ENCODE measurements around the gene ELMO1. TPM values are rescaled to one million over a fixed set of nuclear protein-coding genes. Genes with fewer than 3 reads are reported as not detected.

Gene ELMO1
- total and polyA plus RNA-seq, 2 experiments from 2014 or later: 6.5 to 24.9 TPM

DNA sequence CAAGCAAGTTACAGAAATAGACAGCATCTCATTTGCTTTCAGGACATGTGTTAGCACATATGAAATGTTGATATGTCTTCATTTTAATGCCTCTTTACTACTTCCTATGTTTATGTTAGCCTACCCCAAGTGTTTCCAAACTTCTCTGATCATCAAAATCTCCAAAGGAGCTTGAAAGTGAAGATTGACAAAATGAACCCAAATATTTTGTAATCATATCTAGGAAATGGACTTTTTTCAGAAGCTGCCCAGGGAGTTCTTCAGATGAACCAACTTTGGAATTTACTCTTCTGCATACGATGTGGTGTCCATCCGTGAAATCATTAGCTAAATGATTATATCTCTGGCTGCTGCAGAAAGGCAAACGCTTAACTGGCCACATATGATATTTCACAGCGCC, 623.2 kb downstream of the ELMO1 start:
- Mint-ChIP-seq H3K27ac (no peak overlapping the region), H3K4me1 (no peaks in the 10 kb centered on the region), H3K27me3 (ENCODE audit: insufficient read depth, low read depth, poor library complexity) (no peaks in the 10 kb centered on the region), H3K4me3 (no peak overlapping the region), H3K9me3 (no peaks in the 10 kb centered on the region), H3K36me3 (ENCODE audit: low read depth) (no peaks in the 10 kb centered on the region)
- ATAC-seq: no peak
- Histone ChIP-seq H4K20me1 (replicated peaks; ENCODE audit: insufficient read depth) (no peaks in the 10 kb centered on the region), H3K79me2 (replicated peaks; ENCODE audit: insufficient read depth) (no peaks in the 10 kb centered on the region), H3F3A (replicated peaks; ENCODE audit: low read depth) (no peaks in the 10 kb centered on the region), H3K4me2 (no peak overlapping the region), H3K27ac (ENCODE audit: low read depth) (no peak overlapping the region), H3K36me3 (ENCODE audit: insufficient read depth) (no peaks in the 10 kb centered on the region), H3K9me2 (ENCODE audit: insufficient read depth) (no peaks in the 10 kb centered on the region), H2AFZ (no peak overlapping the region), H3K4me3 (no peak overlapping the region), H3K4me1 (ENCODE audit: insufficient read depth) (no peaks in the 10 kb centered on the region), H3K27me3 (ENCODE audit: insufficient read depth) (no peaks in the 10 kb centered on the region)
- TF ChIP-seq, protein P1, sequence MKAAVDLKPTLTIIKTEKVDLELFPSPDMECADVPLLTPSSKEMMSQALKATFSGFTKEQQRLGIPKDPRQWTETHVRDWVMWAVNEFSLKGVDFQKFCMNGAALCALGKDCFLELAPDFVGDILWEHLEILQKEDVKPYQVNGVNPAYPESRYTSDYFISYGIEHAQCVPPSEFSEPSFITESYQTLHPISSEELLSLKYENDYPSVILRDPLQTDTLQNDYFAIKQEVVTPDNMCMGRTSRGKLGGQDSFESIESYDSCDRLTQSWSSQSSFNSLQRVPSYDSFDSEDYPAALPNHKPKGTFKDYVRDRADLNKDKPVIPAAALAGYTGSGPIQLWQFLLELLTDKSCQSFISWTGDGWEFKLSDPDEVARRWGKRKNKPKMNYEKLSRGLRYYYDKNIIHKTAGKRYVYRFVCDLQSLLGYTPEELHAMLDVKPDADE (IDR thresholded peaks at IDR 0.05): no peak
- TF ChIP-seq NANOG (IDR thresholded peaks at IDR 0.05; ENCODE audit: borderline replicate concordance) (no peak), EZH2 (IDR thresholded peaks at IDR 0.05; ENCODE audit: low read depth, unreplicated experiment) (no peak), CREB1 (CRISPR knock-in tag; IDR thresholded peaks at IDR 0.05; ENCODE audit: low read depth) (no peak), ZNF114 (CRISPR knock-in tag; IDR thresholded peaks at IDR 0.05) (no peak), POLR2AphosphoS5 (IDR thresholded peaks at IDR 0.05; ENCODE audit: low read depth) (no peak), EZH2phosphoT487 (IDR thresholded peaks at IDR 0.05; ENCODE audit: unreplicated experiment) (no peak), STAT1 (IDR thresholded peaks at IDR 0.05; ENCODE audit: unreplicated experiment) (no peak), ZNF331 (CRISPR knock-in tag; IDR thresholded peaks at IDR 0.05; ENCODE audit: low read depth) (no peak), JUNB (IDR thresholded peaks at IDR 0.05; ENCODE audit: unreplicated experiment) (no peak)
- TF ChIP-seq, protein P2, sequence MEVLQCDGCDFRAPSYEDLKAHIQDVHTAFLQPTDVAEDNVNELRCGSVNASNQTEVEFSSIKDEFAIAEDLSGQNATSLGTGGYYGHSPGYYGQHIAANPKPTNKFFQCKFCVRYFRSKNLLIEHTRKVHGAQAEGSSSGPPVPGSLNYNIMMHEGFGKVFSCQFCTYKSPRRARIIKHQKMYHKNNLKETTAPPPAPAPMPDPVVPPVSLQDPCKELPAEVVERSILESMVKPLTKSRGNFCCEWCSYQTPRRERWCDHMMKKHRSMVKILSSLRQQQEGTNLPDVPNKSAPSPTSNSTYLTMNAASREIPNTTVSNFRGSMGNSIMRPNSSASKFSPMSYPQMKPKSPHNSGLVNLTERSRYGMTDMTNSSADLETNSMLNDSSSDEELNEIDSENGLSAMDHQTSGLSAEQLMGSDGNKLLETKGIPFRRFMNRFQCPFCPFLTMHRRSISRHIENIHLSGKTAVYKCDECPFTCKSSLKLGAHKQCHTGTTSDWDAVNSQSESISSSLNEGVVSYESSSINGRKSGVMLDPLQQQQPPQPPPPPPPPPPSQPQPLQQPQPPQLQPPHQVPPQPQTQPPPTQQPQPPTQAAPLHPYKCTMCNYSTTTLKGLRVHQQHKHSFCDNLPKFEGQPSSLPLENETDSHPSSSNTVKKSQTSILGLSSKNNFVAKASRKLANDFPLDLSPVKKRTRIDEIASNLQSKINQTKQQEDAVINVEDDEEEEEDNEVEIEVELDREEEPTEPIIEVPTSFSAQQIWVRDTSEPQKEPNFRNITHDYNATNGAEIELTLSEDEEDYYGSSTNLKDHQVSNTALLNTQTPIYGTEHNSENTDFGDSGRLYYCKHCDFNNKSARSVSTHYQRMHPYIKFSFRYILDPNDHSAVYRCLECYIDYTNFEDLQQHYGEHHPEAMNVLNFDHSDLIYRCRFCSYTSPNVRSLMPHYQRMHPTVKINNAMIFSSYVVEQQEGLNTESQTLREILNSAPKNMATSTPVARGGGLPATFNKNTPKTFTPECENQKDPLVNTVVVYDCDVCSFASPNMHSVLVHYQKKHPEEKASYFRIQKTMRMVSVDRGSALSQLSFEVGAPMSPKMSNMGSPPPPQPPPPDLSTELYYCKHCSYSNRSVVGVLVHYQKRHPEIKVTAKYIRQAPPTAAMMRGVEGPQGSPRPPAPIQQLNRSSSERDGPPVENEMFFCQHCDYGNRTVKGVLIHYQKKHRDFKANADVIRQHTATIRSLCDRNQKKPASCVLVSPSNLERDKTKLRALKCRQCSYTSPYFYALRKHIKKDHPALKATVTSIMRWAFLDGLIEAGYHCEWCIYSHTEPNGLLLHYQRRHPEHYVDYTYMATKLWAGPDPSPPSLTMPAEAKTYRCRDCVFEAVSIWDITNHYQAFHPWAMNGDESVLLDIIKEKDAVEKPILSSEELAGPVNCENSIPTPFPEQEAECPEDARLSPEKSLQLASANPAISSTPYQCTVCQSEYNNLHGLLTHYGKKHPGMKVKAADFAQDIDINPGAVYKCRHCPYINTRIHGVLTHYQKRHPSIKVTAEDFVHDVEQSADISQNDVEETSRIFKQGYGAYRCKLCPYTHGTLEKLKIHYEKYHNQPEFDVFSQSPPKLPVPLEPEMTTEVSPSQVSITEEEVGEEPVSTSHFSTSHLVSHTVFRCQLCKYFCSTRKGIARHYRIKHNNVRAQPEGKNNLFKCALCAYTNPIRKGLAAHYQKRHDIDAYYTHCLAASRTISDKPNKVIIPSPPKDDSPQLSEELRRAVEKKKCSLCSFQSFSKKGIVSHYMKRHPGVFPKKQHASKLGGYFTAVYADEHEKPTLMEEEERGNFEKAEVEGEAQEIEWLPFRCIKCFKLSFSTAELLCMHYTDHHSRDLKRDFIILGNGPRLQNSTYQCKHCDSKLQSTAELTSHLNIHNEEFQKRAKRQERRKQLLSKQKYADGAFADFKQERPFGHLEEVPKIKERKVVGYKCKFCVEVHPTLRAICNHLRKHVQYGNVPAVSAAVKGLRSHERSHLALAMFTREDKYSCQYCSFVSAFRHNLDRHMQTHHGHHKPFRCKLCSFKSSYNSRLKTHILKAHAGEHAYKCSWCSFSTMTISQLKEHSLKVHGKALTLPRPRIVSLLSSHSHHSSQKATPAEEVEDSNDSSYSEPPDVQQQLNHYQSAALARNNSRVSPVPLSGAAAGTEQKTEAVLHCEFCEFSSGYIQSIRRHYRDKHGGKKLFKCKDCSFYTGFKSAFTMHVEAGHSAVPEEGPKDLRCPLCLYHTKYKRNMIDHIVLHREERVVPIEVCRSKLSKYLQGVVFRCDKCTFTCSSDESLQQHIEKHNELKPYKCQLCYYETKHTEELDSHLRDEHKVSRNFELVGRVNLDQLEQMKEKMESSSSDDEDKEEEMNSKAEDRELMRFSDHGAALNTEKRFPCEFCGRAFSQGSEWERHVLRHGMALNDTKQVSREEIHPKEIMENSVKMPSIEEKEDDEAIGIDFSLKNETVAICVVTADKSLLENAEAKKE (CRISPR knock-in tag; IDR thresholded peaks at IDR 0.05): no peak
- TF ChIP-seq, protein P3, sequence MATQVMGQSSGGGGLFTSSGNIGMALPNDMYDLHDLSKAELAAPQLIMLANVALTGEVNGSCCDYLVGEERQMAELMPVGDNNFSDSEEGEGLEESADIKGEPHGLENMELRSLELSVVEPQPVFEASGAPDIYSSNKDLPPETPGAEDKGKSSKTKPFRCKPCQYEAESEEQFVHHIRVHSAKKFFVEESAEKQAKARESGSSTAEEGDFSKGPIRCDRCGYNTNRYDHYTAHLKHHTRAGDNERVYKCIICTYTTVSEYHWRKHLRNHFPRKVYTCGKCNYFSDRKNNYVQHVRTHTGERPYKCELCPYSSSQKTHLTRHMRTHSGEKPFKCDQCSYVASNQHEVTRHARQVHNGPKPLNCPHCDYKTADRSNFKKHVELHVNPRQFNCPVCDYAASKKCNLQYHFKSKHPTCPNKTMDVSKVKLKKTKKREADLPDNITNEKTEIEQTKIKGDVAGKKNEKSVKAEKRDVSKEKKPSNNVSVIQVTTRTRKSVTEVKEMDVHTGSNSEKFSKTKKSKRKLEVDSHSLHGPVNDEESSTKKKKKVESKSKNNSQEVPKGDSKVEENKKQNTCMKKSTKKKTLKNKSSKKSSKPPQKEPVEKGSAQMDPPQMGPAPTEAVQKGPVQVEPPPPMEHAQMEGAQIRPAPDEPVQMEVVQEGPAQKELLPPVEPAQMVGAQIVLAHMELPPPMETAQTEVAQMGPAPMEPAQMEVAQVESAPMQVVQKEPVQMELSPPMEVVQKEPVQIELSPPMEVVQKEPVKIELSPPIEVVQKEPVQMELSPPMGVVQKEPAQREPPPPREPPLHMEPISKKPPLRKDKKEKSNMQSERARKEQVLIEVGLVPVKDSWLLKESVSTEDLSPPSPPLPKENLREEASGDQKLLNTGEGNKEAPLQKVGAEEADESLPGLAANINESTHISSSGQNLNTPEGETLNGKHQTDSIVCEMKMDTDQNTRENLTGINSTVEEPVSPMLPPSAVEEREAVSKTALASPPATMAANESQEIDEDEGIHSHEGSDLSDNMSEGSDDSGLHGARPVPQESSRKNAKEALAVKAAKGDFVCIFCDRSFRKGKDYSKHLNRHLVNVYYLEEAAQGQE (IDR thresholded peaks at IDR 0.05; ENCODE audit: unreplicated experiment): no peak
- TF ChIP-seq, protein P4, sequence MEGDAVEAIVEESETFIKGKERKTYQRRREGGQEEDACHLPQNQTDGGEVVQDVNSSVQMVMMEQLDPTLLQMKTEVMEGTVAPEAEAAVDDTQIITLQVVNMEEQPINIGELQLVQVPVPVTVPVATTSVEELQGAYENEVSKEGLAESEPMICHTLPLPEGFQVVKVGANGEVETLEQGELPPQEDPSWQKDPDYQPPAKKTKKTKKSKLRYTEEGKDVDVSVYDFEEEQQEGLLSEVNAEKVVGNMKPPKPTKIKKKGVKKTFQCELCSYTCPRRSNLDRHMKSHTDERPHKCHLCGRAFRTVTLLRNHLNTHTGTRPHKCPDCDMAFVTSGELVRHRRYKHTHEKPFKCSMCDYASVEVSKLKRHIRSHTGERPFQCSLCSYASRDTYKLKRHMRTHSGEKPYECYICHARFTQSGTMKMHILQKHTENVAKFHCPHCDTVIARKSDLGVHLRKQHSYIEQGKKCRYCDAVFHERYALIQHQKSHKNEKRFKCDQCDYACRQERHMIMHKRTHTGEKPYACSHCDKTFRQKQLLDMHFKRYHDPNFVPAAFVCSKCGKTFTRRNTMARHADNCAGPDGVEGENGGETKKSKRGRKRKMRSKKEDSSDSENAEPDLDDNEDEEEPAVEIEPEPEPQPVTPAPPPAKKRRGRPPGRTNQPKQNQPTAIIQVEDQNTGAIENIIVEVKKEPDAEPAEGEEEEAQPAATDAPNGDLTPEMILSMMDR (conservative IDR thresholded peaks at IDR 0.05; ENCODE audit: low read depth in 2 of 2): no peak
- no peak for DNase-seq (ENCODE audit: low spot score)

Data from GM23338 (cell line).